ENCODE results near the gene GPR42.

GRCh38 chr19:35392742-35393715, 22.2 kb downstream of the GPR42 start:
- no peak for TF ChIP-seq BHLHE40 (IDR thresholded peaks at IDR 0.05; ENCODE audit: low read depth, low read length)
- no peak for TF ChIP-seq EP300 (IDR thresholded peaks at IDR 0.05)
- TF ChIP-seq JUNB (IDR thresholded peaks at IDR 0.05), result no peak
- TF ChIP-seq CTCF (IDR thresholded peaks at IDR 0.05), result no peak
- no peak for TF ChIP-seq REST (IDR thresholded peaks at IDR 0.05)
